ENCODE data around the gene LRPPRC. TPM values are rescaled to one million over a fixed set of nuclear protein-coding genes. Genes with fewer than 3 reads are reported as not detected.

The LRPPRC gene
- total and polyA plus RNA-seq, 9 of the 15 experiments (the other 6 are each of a cell fraction or from before 2014, with no cell fraction given), result 41.5 to 214 (median 138) TPM

GRCh38 chr2:43905371-43905803 is 90.4 kb downstream of the LRPPRC start:
- H3K79me2 ChIP-seq (ENCODE audit: control insufficient read depth, insufficient read depth, low read length), result peaks cover 3% of the 10 kb centered on the region; the same call in 1 of the 3 replicates
- peaks cover 92% of the 10 kb centered on the region for H3K36me3 ChIP-seq (ENCODE audit: control insufficient read depth, insufficient read depth, low read length)
- ATAC-seq, result no peak
- H2AFZ ChIP-seq (ENCODE audit: low read depth, low read length), result no peak overlapping the region
- H4K20me1 ChIP-seq (replicated peaks; ENCODE audit: control insufficient read depth, insufficient read depth, low read length), result no peaks in the 10 kb centered on the region
- H3K4me1 ChIP-seq (replicated peaks in 1 of 2; ENCODE audit: control insufficient read depth in 2 of 2, insufficient read depth in 2 of 2, low read length in 2 of 2), result no peaks in the 10 kb centered on the region
- POLR2A ChIA-PET, result no interaction called here
- H3K27me3 ChIP-seq (ENCODE audit: control insufficient read depth in 2 of 2, insufficient read depth in 2 of 2, low read length in 2 of 2), result no peaks in the 10 kb centered on the region
- no peak overlapping the region for H3K4me3 ChIP-seq
- no peaks in the 10 kb centered on the region for H3K9me3 ChIP-seq (replicated peaks; ENCODE audit: control insufficient read depth, insufficient read depth, low read depth, low read length)
- no peak overlapping the region for H3K9ac ChIP-seq (ENCODE audit: insufficient read depth in 1 of 2, low read depth in 2 of 2, low read length in 2 of 2)
- H3K4me2 ChIP-seq (ENCODE audit: insufficient read depth, low read length), result no peak overlapping the region
- CTCF ChIA-PET (ENCODE audit: low intra/inter-chr PET ratio), result no interaction called here
- BruUV-seq (replicated peaks), result no TSS peak
- in situ Hi-C loops (cut with MboI), result no loop called here
- H3K27ac ChIP-seq (ENCODE audit: extremely low read depth, low read depth, low read length), result no peak overlapping the region
- no peak for TF ChIP-seq L3MBTL2 (IDR thresholded peaks at IDR 0.05)
- TF ChIP-seq KAT8 (IDR thresholded peaks at IDR 0.05; ENCODE audit: low read depth), result no peak
- no peak for TF ChIP-seq ZNF408 (CRISPR knock-in tag; IDR thresholded peaks at IDR 0.05; ENCODE audit: low read depth)
- no peak for TF ChIP-seq TCF7 (IDR thresholded peaks at IDR 0.05; ENCODE audit: borderline replicate concordance)
- TF ChIP-seq SAP30 (IDR thresholded peaks at IDR 0.05; ENCODE audit: borderline replicate concordance, insufficient read depth, low read depth, low read length, poor library complexity, severe bottlenecking), result no peak
- TF ChIP-seq GTF3C2 (IDR thresholded peaks at IDR 0.05; ENCODE audit: borderline replicate concordance, extremely low read depth, insufficient read length), result no peak
- TF ChIP-seq NRF1 (conservative IDR thresholded peaks at IDR 0.05 in 1 of 2, IDR thresholded peaks at IDR 0.05 in 1 of 2), result no peak
- no peak for TF ChIP-seq ZNF57 (CRISPR knock-in tag; IDR thresholded peaks at IDR 0.05)
- no peak for TF ChIP-seq PCBP1 (IDR thresholded peaks at IDR 0.05; ENCODE audit: low read depth, low read length, poor library complexity, severe bottlenecking)
- no peak for TF ChIP-seq MEIS2 (IDR thresholded peaks at IDR 0.05; ENCODE audit: partially characterized antibody)
- TF ChIP-seq SRSF9 (IDR thresholded peaks at IDR 0.05; ENCODE audit: borderline replicate concordance, low read depth, low read length), result no peak
- TF ChIP-seq SMAD1 (IDR thresholded peaks at IDR 0.05; ENCODE audit: low read depth, low read length, partially characterized antibody), result no peak
- no peak for TF ChIP-seq FOXA1 (IDR thresholded peaks at IDR 0.05; ENCODE audit: borderline replicate concordance)
- no peak for TF ChIP-seq ZBTB12 (CRISPR knock-in tag; IDR thresholded peaks at IDR 0.05)
- no peak for TF ChIP-seq NEUROD1 (IDR thresholded peaks at IDR 0.05; ENCODE audit: borderline replicate concordance, low read depth, low read length, partially characterized antibody)
- 90% methylated on average over 11 of the region's 11 CpGs for WGBS (ENCODE audit: insufficient coverage, low coverage, missing lambda C conversion rate)
- DNase-seq (ENCODE audit: extremely low read depth in 1 of 4, low spot score in 3 of 4), result no peak
- intact Hi-C loops (cut with micrococcal nuclease), result no loop called here
- no peaks in the 10 kb centered on the region for H3K9me1 ChIP-seq (ENCODE audit: control insufficient read depth, insufficient read depth, low read length)
- FAIRE-seq, result no peak

All from K562 (cell line).